A549 (cell line): ENCODE data around the gene FOXQ1. TPM values are rescaled to one million over a fixed set of nuclear protein-coding genes. Genes with fewer than 3 reads are reported as not detected.

ENCODE experiments used
- ATAC-seq, 2 experiments: fragments of 200-7000 bp in 1 of 2; fragments of >200 bp in 1 of 2; cut with Nextera tagmentation in 1 of 2; cut with Tn5 transposase in 1 of 2; 3 replicates each; pipeline versions ENCODE4 v1.8.0 to v1.9.1; 2018 to 2020; ENCODE audit warnings: mild to moderate bottlenecking in 1 of 2, moderate library complexity in 1 of 2
- CTCF ChIA-PET: fragments of 300-600 bp; sonication (Branson Sonifier 250); formaldehyde crosslinking; extraction: SDS; loops from one replicate; lab custom pipeline; 2021; ENCODE audit warnings: antibody characterized with exemption, inconsistent platforms; lab: Yijun Ruan, JAX
- POLR2A ChIA-PET: fragments of 350-600 bp; formaldehyde crosslinking; extraction: SDS; loops from one replicate; lab custom pipeline; 2021; ENCODE audit warnings: antibody characterized with exemption, inconsistent platforms; lab: Yijun Ruan, JAX
- DNase-seq, 2 experiments: peaks; one replicate each; pipeline versions ENCODE4 v3.0.0 to v3.0.0-alpha.2; 2011 to 2016; ENCODE audit warnings: low read depth in 1 of 2, low spot score in 1 of 2
- FAIRE-seq: peaks from 2 replicates; lab custom pipeline; 2011; peaks lifted over from hg19 to GRCh38; lab: Jason Lieb, UNC
- H3K27ac ChIP-seq, 2 experiments: fragments of >200 bp; sonication (Bioruptor Twin); formaldehyde crosslinking; 3 replicates each; pipeline ENCODE4 v1.5.1; 2016 to 2017
- H3K4me1 ChIP-seq: fragments of >200 bp; sonication (Bioruptor Twin); formaldehyde crosslinking; 3 replicates; pipeline ENCODE4 v1.6.1; 2016
- H3K4me2 ChIP-seq: fragments of >200 bp; sonication (Bioruptor Twin); formaldehyde crosslinking; 3 replicates; pipeline ENCODE4 v1.6.1; 2016
- H3K4me3 ChIP-seq: fragments of >200 bp; sonication (Bioruptor Twin); formaldehyde crosslinking; 3 replicates; pipeline ENCODE4 v1.5.1; 2016
- H3K9me3 ChIP-seq: fragments of >200 bp; sonication (Bioruptor Twin); formaldehyde crosslinking; 3 replicates; pipeline ENCODE4 v1.6.1; 2016
- BCL3 ChIP-seq: fragments of >200 bp; sonication (Bioruptor Twin); formaldehyde crosslinking; IDR thresholded peaks from 3 replicates; pipeline ENCODE4 v1.6.1; 2016
- CHD4 ChIP-seq: fragments of 200-600 bp; sonication (generic); IDR thresholded peaks from 2 replicates; pipeline ENCODE4 v1.6.1; 2016; ENCODE audit warnings: antibody characterized with exemption, mild to moderate bottlenecking, borderline replicate concordance
- CTCF ChIP-seq: fragments of >200 bp; sonication (Bioruptor Twin); formaldehyde crosslinking; IDR thresholded peaks from 3 replicates; pipeline ENCODE4 v1.5.1; 2016
- EHMT2 ChIP-seq: fragments of 200-600 bp; sonication (generic); IDR thresholded peaks from 2 replicates; pipeline ENCODE4 v1.6.1; 2016; ENCODE audit warnings: antibody characterized with exemption, low read depth, mild to moderate bottlenecking, moderate library complexity
- ESRRA ChIP-seq: fragments of 150-350 bp; IDR thresholded peaks from 2 replicates; pipeline ENCODE4 v1.6.1; 2014; ENCODE audit warnings: mild to moderate bottlenecking, low read length, borderline replicate concordance
- HEYL ChIP-seq: fragments of 250-450 bp; sonication (Bioruptor Pico); IDR thresholded peaks from 2 replicates; pipeline ENCODE4 v1.8.0; 2021; ENCODE audit warnings: mild to moderate bottlenecking, moderate library complexity
- HMGXB4 ChIP-seq: fragments of 250-450 bp; sonication (Bioruptor Pico); IDR thresholded peaks from 2 replicates; pipeline ENCODE4 v1.5.0; 2021; ENCODE audit warnings: mild to moderate bottlenecking, moderate library complexity, borderline replicate concordance
- HOXB13 ChIP-seq: fragments of 250-450 bp; sonication (Bioruptor Pico); IDR thresholded peaks from 2 replicates; pipeline ENCODE4 v1.5.0; 2020; ENCODE audit warnings: low read depth, mild to moderate bottlenecking, moderate library complexity
- JUN ChIP-seq, 2 experiments: fragments of >200 bp; sonication (Bioruptor Twin); formaldehyde crosslinking; IDR thresholded peaks; 2 replicates in 1 of 2; 3 replicates in 1 of 2; pipeline ENCODE4 v1.6.1; 2016 to 2017
- KDM5A ChIP-seq: fragments of 200-600 bp; sonication (generic); IDR thresholded peaks from 2 replicates; pipeline ENCODE4 v1.6.1; 2016; ENCODE audit warnings: antibody characterized with exemption, mild to moderate bottlenecking
- MAFK ChIP-seq: fragments of 450-650 bp; IDR thresholded peaks from 2 replicates; pipeline ENCODE4 v1.6.1; 2014; ENCODE audit not compliant: partially characterized antibody
- MAZ ChIP-seq: fragments of 150-350 bp; IDR thresholded peaks from 2 replicates; pipeline ENCODE4 v1.6.1; 2014; ENCODE audit warnings: antibody characterized with exemption, low read depth, low read length, borderline replicate concordance
- MYC ChIP-seq: IDR thresholded peaks from 2 replicates; pipeline ENCODE4 v1.6.1; 2012; ENCODE audit warnings: mild to moderate bottlenecking, inconsistent platforms, low read length, improper control_type of control experiment, borderline replicate concordance
- NFE2L2 ChIP-seq: fragments of 150-350 bp; conservative IDR thresholded peaks from 2 replicates; pipeline ENCODE4 v1.6.1; 2014; ENCODE audit warnings: low read length
- PHF8 ChIP-seq: fragments of 200-600 bp; sonication (generic); IDR thresholded peaks from 2 replicates; pipeline ENCODE4 v1.6.1; 2016; ENCODE audit warnings: low read depth, mild to moderate bottlenecking, antibody characterized with exemption, moderate library complexity, borderline replicate concordance
- POLR2A ChIP-seq: IDR thresholded peaks from 2 replicates; pipeline ENCODE4 v1.6.1; 2012; ENCODE audit warnings: mild to moderate bottlenecking, low read length
- RAD21 ChIP-seq, 2 experiments: fragments of >200 bp in 1 of 2; sonication (Bioruptor Twin) in 1 of 2; formaldehyde crosslinking in 1 of 2; IDR thresholded peaks in 1 of 2; conservative IDR thresholded peaks in 1 of 2; 2 replicates in 1 of 2; 3 replicates in 1 of 2; pipeline ENCODE4 v1.6.1; 2012 to 2018; ENCODE audit warnings: inconsistent platforms in 1 of 2
- SMC3 ChIP-seq: fragments of >200 bp; sonication (Bioruptor Twin); formaldehyde crosslinking; IDR thresholded peaks from 3 replicates; pipeline ENCODE4 v1.6.1; 2018; ENCODE audit warnings: inconsistent platforms
- SREBF2 ChIP-seq: fragments of 450-650 bp; IDR thresholded peaks from 2 replicates; pipeline ENCODE4 v1.6.1; 2014; ENCODE audit warnings: mild to moderate bottlenecking, moderate library complexity
- ZC3H11A ChIP-seq: fragments of 450-650 bp; IDR thresholded peaks from 2 replicates; pipeline ENCODE4 v1.6.1; 2014; ENCODE audit warnings: antibody characterized with exemption, mild to moderate bottlenecking
- ZSCAN20 ChIP-seq: fragments of 250-450 bp; sonication (Bioruptor Pico); IDR thresholded peaks from 2 replicates; pipeline ENCODE4 v1.8.0; 2022; ENCODE audit warnings: mild to moderate bottlenecking, moderate library complexity
- WGBS: methylation state at CpG from one replicate; pipeline ENCODE4 v1.1.6; 2017; ENCODE audit errors: missing lambda C conversion rate; 5-methylcytosine and 5-hydroxymethylcytosine counted together
- polyA plus RNA-seq, 4 experiments: library from polyadenylated mRNA; depleted of rRNA in 3 of 4; stranded (reverse); fragments of >200 nt; fragmentation: RNase III in 1 of 4; extraction: RNeasy Plus Mini Kit Qiagen cat#74134 plus additional on column Dnase treatment in 1 of 4; gene quantifications; 2 replicates in 3 of 4; 3 replicates in 1 of 4; pipeline ENCODE4 v1.2.3, GENCODE V29; 2011 to 2017

FOXQ1 gene
- polyA plus RNA-seq, 2 of the 4 experiments (the other 2 are of a cell fraction) = 3.5 to 3.6 TPM

- peaks cover 11% of the 10 kb centered on the region; the same call in 2 of the 3 replicates for H3K4me1 ChIP-seq
- WGBS = 79% methylated on average over 8 of the region's 8 CpGs
- ATAC-seq = no peak
- H3K9me3 ChIP-seq = no peaks in the 10 kb centered on the region
- FAIRE-seq = no peak
- TF ChIP-seq HOXB13 (CRISPR knock-in tag) (no peak), PHF8 (no peak), RAD21 (conservative IDR thresholded peaks at IDR 0.05 in 1 of 2, IDR thresholded peaks at IDR 0.05 in 1 of 2) (no peak), JUN (IDR thresholded peaks at IDR 0.05) (no peak), ZSCAN20 (no peak), MAFK (no peak), CTCF (no peak), HMGXB4 (CRISPR knock-in tag) (no peak), MYC (no peak), ESRRA (no peak), SMC3 (no peak), EHMT2 (no peak), MAZ (no peak), BCL3 (no peak), HEYL (no peak)
- TF ChIP-seq, all 56 proteins: peak for 0
- DNase-seq = no peak
- ChIA-PET CTCF (no interaction called here), POLR2A (no interaction called here)
- H3K4me3 ChIP-seq = no peak overlapping the region
- no peak overlapping the region for H3K4me2 ChIP-seq
- H3K27ac ChIP-seq = no peak overlapping the region
Measured at GRCh38 chr6:1281746-1282145, 30.2 kb upstream of the FOXQ1 start.

GRCh38 chr6:1283501-1283900 lies 28.4 kb upstream of the FOXQ1 start:
- no peak for ATAC-seq
- H3K4me3 ChIP-seq = no peak overlapping the region
- H3K4me2 ChIP-seq = no peak overlapping the region
- H3K4me1 ChIP-seq = peaks cover 24% of the 10 kb centered on the region
- ChIA-PET CTCF (no interaction called here), POLR2A (interaction anchor here (1.2 kb wide), 1 partner anchor 28 kb away, joined by 3 read pairs; the partner anchor contains the start of gene FOXQ1)
- FAIRE-seq = no peak
- TF ChIP-seq CHD4 = no peak
- no peak for TF ChIP-seq POLR2A
- no peak for TF ChIP-seq SREBF2
- no peak for TF ChIP-seq KDM5A
- TF ChIP-seq ESRRA = no peak
- TF ChIP-seq JUN (IDR thresholded peaks at IDR 0.05) = no peak
- TF ChIP-seq ZC3H11A = no peak
- TF ChIP-seq ZSCAN20 = no peak
- TF ChIP-seq NFE2L2 = no peak
- WGBS = 48% methylated on average over 3 of the region's 3 CpGs
- H3K9me3 ChIP-seq = no peaks in the 10 kb centered on the region
- DNase-seq = no peak
- no peak overlapping the region for H3K27ac ChIP-seq
